ENCODE results near the gene SLC44A5. TPM values are rescaled to one million over a fixed set of nuclear protein-coding genes. Genes with fewer than 3 reads are reported as not detected.

The SLC44A5 gene
- total RNA-seq, 1 experiment from 2014 or later: 0.18 TPM

Other genes starting within 250 kb of the SLC44A5 start
- 57.2 TPM for gene ACADM, start 113.6 kb upstream of the SLC44A5 start, total RNA-seq (2021; ENCODE audit: unreplicated experiment)
- 77.9 TPM for gene RABGGTB, start 175.1 kb upstream of the SLC44A5 start, total RNA-seq (2021; ENCODE audit: unreplicated experiment)
- 0.26 TPM for gene MSH4, start 185.8 kb upstream of the SLC44A5 start, total RNA-seq (2021; ENCODE audit: unreplicated experiment)

Measured in Panc1 (cell line).